GM19324 (cell line): ENCODE data around the gene RASGRP3.

Experiments used
- ATAC-seq: cut with Tn5 transposase; IDR thresholded peaks from one replicate; pipeline ENCODE4 v1.9.1; 2021; ENCODE audit warnings: mild to moderate bottlenecking, moderate library complexity; ENCODE audit not compliant: unreplicated experiment, low FRiP score

The RASGRP3 gene

DNA sequence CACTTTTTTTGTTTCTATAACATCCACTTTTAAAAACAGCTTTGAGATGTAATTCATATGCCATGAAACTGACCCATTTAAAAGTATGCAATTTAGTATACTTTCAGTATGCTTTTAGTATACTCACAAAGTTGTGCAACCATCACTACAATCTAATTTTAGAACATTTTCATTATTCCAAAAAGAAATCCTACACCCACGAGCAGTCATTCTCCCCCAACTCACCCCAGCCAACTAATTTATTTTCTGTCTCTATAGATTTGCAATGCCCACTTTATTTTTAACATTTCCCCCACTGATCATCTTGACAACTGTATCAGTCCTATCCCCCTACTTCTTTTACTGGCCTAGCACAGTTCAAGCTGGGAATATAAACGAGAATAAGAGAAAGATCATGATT lies 83.6 kb downstream of the RASGRP3 start:
- no peak for ATAC-seq

GRCh38 chr2:33561872-33562271 lies 85.4 kb downstream of the RASGRP3 start:
- ATAC-seq, result no peak

GRCh38 chr2:33570681-33571080 lies 94.2 kb downstream of the RASGRP3 start:
- no peak for ATAC-seq

GRCh38 chr2:33573657-33574056 lies 97.2 kb downstream of the RASGRP3 start:
- no peak for ATAC-seq

DNA sequence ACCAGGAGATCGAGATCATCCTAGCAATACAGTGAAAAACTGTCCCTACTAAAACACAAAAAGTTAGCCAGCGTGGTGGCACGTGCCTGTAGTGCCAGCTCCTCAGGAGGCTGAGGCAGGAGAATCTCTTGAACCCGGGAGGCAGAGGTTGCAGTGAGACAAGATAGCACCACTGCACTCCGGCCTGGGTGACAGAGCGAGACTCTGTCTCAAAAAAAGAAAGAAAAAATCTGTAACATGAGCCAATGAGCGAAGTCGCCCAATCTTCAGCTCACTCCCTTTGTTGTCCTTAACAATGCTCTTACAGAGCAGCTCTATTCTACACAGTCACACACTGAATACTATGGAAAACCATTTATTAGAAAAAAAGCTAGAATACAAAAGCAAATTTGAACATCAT lies 100.6 kb downstream of the RASGRP3 start:
- ATAC-seq, result no peak

DNA sequence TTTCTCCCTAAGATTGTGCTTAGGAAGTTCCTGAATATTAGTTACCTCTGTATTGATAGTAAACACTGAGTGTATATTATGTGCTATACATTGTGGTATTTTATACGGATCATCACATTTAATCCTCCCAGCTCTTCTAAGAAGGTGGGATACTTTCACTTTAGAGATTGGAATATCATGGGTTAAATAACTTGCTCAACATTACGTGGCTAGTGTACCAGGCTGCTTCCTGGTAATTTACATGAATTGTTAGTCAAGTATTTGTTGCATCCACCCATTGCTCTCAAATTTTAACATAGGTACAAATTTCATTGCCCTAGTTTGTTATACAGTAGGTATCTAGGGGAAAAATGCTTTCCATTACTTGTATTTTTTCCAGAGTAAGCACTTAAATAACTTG lies 101.2 kb downstream of the RASGRP3 start:
- ATAC-seq, result no peak

DNA sequence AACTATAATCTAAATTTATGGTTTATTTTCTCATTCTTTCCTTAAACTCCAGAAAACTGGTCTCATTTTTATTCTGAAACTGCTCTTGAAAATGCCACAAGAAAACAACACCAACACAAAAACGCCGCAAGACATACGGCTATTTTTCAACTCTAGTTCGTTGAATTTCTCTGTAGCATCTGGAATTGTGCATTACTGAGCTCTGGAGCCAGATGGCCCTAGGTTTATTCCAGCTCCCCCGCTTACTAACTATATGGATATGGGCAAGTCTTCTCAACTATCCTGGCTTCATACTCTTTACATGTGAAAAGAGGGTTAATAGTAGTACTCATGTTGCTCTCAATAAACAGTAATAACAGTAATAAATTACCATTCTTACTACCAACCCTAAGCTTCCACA lies 102.8 kb downstream of the RASGRP3 start:
- no peak for ATAC-seq

- ATAC-seq, result no peak
Measured at GRCh38 chr2:33581872-33582271, 105.4 kb downstream of the RASGRP3 start.

DNA sequence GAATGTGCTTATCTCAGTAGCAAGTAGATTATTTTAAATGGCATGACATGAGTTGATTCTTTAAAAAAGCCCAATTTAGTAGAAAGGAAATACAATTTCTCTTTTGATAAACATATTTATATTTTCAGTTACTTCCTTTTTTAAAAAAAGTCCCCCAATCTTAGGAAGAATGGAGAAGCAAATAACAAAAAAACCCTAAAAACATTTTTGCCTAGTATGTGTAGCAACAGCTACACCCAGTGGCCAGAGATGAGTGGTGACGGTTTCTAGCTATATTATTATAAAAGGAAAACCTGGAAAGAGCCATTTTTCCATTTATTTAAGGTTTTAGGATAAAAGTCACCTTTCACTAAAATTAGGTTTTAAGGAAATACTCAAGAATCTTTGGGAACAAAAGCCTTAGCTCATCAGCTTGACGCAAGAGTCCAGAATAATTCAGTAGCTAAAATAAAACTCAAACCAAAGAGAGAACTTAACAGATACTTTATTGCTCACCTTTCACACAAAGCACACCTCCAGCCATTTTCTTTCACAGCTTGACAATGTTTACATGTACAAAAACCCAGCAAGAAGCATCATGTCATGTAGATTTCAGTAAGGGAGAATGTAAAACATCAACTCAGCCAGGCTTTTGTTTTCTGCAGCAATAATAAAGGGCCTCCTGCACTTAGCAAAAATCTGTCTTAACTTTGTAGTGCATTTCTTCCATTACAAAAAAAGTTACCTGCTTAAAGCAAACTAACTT lies 106.9 kb downstream of the RASGRP3 start:
- ATAC-seq, result no peak

DNA sequence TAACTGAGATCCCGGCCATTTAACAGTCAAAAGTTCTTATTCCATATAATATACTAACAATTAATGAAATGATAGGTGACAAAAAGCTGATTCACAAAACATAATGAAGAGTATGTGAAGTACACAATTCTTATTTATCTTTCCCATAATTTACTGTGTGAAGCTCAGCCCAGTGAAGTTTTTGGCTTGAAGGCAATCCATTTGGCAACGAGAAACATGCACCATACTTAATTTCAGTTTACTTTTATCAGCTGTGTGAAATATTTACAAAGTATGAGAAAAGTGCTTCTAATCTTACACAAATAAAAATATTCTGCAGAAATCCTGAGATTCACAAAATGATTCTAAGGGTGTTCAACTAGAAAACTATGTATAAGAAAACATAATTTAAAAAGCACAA lies 110.3 kb downstream of the RASGRP3 start:
- ATAC-seq, result no peak

DNA sequence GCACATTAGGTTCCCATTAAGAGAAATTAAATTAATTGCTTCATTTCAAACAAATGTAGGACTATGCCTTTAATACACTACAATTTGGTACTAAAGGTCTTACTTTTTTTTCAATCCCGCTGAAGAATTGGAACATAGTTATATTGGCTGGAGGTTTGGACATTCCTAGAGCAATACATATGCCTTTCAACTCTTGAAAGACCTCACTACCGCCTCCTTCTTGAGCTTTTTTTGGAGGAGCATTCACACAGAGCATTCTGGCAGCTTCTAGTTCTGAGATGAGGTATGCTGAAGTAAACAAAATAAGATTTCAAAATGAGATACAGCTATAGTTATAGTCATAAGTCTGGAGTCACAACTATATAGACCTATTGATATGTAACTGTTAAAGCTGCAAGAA lies 111.8 kb downstream of the RASGRP3 start:
- no peak for ATAC-seq

DNA sequence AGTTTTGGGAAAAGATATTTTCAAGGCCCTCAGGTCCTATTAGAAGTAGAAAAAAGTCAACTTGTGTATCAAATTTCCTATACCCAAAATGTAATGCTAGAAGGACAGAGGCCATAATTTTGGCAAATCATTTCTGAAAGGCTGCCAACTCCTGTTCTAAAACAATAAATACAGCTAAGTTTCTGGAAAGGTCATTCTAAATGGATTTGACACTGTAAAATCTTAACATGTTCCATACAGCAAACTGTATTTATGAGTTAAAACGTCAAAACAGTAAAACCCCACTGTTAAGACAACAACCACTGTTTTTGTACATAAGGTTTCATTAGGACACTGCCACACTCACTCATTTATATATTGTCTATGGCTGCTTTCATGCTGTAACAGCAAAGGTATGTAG lies 113.0 kb downstream of the RASGRP3 start:
- ATAC-seq, result no peak

DNA sequence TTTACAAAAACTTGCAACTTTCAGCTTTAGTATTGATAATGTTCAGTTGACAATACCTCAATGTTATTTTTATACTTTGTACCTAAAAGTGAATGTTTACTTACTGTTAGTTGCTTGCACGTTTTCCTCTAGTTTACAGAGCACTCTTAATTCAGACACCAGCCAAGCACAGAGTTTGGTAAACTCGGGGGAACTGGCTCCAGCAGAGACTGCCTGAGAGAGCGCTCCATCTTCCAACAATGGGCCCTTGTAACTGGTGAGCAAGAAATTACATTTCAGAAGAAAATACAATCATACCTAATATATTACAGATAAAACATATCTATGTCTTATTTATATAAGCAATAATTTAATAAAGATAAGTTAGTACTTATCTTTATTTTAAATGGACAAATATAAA lies 118.9 kb downstream of the RASGRP3 start:
- ATAC-seq, result no peak

DNA sequence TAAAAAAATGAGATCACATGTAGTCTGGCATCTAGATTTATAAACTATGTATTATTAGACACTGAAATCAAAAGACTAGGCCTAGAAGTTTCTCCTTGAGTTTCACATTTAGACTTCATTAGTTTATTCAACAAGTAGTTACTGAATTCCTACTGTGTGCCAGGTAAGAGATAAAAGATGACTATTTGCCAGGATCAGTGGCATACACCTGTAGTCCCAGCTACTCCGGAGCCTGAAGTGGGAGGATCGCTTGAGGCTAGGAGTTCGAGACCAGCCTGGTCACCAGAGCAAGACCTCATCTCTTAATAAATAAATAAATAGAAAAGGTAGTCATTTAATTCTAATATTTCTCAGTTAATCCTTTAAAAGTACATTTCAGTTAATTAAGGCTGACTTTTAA lies 120.6 kb downstream of the RASGRP3 start:
- no peak for ATAC-seq

- peak; percentile 36 for ATAC-seq
Measured at GRCh38 chr2:33598561-33599174, 122.2 kb downstream of the RASGRP3 start.

- ATAC-seq, result peak; percentile 99
Measured at GRCh38 chr2:33599175-33599942, 122.9 kb downstream of the RASGRP3 start, which contains the start of gene FAM98A. FAM98A (minus strand) TSS chr2:33599299; CDS start chr2:33599221, 78 bp downstream.

DNA sequence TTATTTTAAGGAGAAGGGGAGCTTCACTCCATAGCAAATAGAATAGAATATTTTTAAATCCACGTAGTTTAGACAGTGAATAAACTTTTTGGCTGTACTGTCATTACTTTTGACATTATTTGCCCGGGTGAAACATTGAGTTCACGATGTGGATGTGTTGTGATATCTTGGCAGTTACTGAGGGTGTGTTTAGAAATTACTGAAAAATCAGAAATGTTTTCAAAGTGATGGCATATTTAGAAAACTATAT lies 123.4 kb downstream of the RASGRP3 start:
- ATAC-seq, result no peak

- ATAC-seq, result no peak
Measured at GRCh38 chr2:33602201-33602830, 125.9 kb downstream of the RASGRP3 start.

DNA sequence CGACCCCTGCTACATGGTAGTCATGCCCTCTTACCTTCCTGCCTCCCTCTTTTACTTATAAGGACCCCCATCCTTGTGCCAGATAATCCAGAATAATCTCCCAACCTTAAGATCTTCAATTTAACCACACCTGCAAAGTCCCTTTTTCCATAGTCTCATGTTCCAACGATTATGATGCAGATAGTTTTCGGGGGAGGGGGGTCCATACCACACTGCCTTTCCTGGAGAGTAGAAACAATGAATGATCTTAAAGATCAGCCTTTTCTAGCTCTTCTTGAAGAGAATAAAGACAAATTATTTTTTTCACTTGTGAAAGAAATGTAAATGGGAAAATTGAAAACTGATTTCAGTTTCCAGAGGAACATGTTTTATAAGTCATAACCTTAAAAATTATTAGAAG lies 127.0 kb downstream of the RASGRP3 start:
- no peak for ATAC-seq

GRCh38 chr2:33605056-33605455 lies 128.6 kb downstream of the RASGRP3 start:
- no peak for ATAC-seq

DNA sequence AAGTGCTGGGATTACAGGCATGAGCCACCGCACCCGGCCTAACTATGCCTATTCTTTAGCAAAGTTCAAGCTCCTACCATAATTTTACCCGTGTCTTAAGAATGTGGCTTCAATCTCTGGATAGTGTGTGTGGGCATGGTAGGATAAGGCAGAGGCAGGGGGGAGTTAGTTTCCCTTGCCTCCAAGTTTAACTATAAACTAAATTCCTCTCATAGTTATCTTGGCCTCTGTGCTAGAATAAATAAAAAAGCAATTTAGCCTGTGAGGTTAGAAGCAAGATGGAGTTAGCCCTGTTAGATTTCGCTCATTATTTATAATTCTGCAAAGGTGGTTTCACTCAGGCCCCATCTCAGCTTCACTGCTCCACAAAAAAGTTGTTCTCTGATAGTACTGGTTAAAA lies 129.7 kb downstream of the RASGRP3 start:
- ATAC-seq, result no peak
